Hepatocyte (in vitro differentiated cells): ENCODE data around the gene BAG3. TPM values are rescaled to one million over a fixed set of nuclear protein-coding genes. Genes with fewer than 3 reads are reported as not detected.
"Not testable (repeated sequence)": the region's sequence is repeated elsewhere in the genome, so short reads cannot be mapped to it uniquely, and the experiment has no call there.

Experiments used
- DNase-seq: peaks from one replicate; pipeline ENCODE4 v3.0.0-alpha.2; 2016; ENCODE audit warnings: low spot score
- H2AFZ ChIP-seq: fragments of 200-600 bp; sonication (generic); 2 replicates; pipeline ENCODE4 v1.6.0; 2016; ENCODE audit warnings: antibody characterized with exemption, mild to moderate bottlenecking
- H3K27ac ChIP-seq: fragments of 200-600 bp; sonication (generic); 2 replicates; pipeline ENCODE4 v1.5.1; 2016; ENCODE audit warnings: mild to moderate bottlenecking
- H3K27me3 ChIP-seq: fragments of 200-600 bp; sonication (generic); 2 replicates; pipeline ENCODE4 v1.6.1; 2016
- H3K36me3 ChIP-seq: fragments of 200-600 bp; sonication (generic); replicated peaks from 2 replicates; pipeline ENCODE4 v1.5.1; 2016; ENCODE audit warnings: low read depth; ENCODE audit not compliant: insufficient read depth
- H3K4me1 ChIP-seq: fragments of 200-600 bp; sonication (generic); 2 replicates; pipeline ENCODE4 v1.5.1; 2016; ENCODE audit warnings: mild to moderate bottlenecking, moderate library complexity; ENCODE audit not compliant: insufficient read depth
- H3K4me2 ChIP-seq: fragments of 200-600 bp; sonication (generic); 2 replicates; pipeline ENCODE4 v1.6.0; 2016
- H3K4me3 ChIP-seq: fragments of 200-600 bp; sonication (generic); 2 replicates; pipeline ENCODE4 v1.5.1; 2016; ENCODE audit warnings: mild to moderate bottlenecking
- H3K79me2 ChIP-seq: fragments of 200-600 bp; sonication (generic); 2 replicates; pipeline ENCODE4 v1.6.0; 2017; ENCODE audit warnings: mild to moderate bottlenecking
- H3K9me2 ChIP-seq: fragments of 200-600 bp; sonication (generic); replicated peaks from 2 replicates; pipeline ENCODE4 v1.6.0; 2017; ENCODE audit warnings: mild to moderate bottlenecking; ENCODE audit not compliant: insufficient read depth
- H3K9me3 ChIP-seq: fragments of 200-600 bp; sonication (generic); 2 replicates; pipeline ENCODE4 v1.5.1; 2016; ENCODE audit warnings: low read depth, mild to moderate bottlenecking
- H4K20me1 ChIP-seq: fragments of 200-600 bp; sonication (generic); 2 replicates; pipeline ENCODE4 v1.6.0; 2016; ENCODE audit warnings: mild to moderate bottlenecking; ENCODE audit not compliant: insufficient read depth, poor library complexity, severe bottlenecking
- EZH2 ChIP-seq: fragments of 200-600 bp; sonication (generic); IDR thresholded peaks from 2 replicates; pipeline ENCODE4 v1.6.1; 2016; ENCODE audit warnings: antibody characterized with exemption, mild to moderate bottlenecking, borderline replicate concordance
- EZH2phosphoT487 ChIP-seq: fragments of 200-600 bp; sonication (generic); IDR thresholded peaks from one replicate; pipeline ENCODE4 v1.6.1; 2018; ENCODE audit warnings: antibody characterized with exemption, mild to moderate bottlenecking, low read depth, moderate library complexity; ENCODE audit not compliant: unreplicated experiment, severe bottlenecking
- WGBS: methylation state at CpG from one replicate; pipeline ENCODE4 v1.1.6; 2016; ENCODE audit warnings: low lambda C conversion rate; ENCODE audit errors: missing lambda C conversion rate; 5-methylcytosine and 5-hydroxymethylcytosine counted together
- polyA plus RNA-seq: library from polyadenylated mRNA; unstranded; fragments of >200 nt; fragmentation: Nextera tagmentation; extraction: Ambion mirVana; gene quantifications from 2 replicates; pipeline ENCODE4 v1.2.1, GENCODE V29; 2016
- total RNA-seq: library from RNA; depleted of rRNA; stranded (reverse); fragments of >200 nt; gene quantifications from 2 replicates; pipeline ENCODE4 v1.2.3, GENCODE V29; 2014
- TF ChIP-seq, protein P1 (sequence below): fragments of 200-600 bp; sonication (generic); IDR thresholded peaks from 2 replicates; pipeline ENCODE4 v1.5.1; 2016; ENCODE audit warnings: antibody characterized with exemption, mild to moderate bottlenecking; ENCODE audit not compliant: poor library complexity

The BAG3 gene
- total and polyA plus RNA-seq, 2 experiments from 2014 or later = 18.2 to 67.1 TPM

DNA sequence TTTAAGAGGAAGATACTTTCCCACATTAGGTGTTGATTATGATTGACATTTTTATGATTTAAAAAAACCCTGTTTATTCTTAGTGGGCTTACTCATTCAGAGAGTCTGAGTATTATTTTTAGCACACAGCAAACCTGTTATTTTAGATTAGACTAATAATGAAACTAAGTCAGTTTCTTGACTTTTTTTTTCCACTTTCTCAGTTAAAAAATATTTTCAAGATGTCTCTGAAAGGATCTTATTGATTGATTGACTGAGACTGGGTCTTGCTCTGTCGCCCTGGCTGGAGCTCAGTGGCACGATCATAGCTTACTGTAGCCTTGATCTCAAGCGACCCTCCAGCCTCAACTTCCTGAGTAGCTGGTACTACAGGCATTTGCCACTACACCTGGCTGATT is 54.3 kb downstream of the BAG3 start:
- Histone ChIP-seq H3K4me1 (no peaks in the 10 kb centered on the region), H3K9me3 (no peaks in the 10 kb centered on the region), H3K79me2 (no peaks in the 10 kb centered on the region), H4K20me1 (no peaks in the 10 kb centered on the region), H3K4me3 (no peak overlapping the region), H3K27me3 (no peaks in the 10 kb centered on the region), H3K9me2 (no peaks in the 10 kb centered on the region), H3K36me3 (no peaks in the 10 kb centered on the region), H3K27ac (no peak overlapping the region), H2AFZ (no peak overlapping the region), H3K4me2 (no peak overlapping the region)
- WGBS = 97% methylated on average over 3 of the region's 3 CpGs
- TF ChIP-seq, protein P1, sequence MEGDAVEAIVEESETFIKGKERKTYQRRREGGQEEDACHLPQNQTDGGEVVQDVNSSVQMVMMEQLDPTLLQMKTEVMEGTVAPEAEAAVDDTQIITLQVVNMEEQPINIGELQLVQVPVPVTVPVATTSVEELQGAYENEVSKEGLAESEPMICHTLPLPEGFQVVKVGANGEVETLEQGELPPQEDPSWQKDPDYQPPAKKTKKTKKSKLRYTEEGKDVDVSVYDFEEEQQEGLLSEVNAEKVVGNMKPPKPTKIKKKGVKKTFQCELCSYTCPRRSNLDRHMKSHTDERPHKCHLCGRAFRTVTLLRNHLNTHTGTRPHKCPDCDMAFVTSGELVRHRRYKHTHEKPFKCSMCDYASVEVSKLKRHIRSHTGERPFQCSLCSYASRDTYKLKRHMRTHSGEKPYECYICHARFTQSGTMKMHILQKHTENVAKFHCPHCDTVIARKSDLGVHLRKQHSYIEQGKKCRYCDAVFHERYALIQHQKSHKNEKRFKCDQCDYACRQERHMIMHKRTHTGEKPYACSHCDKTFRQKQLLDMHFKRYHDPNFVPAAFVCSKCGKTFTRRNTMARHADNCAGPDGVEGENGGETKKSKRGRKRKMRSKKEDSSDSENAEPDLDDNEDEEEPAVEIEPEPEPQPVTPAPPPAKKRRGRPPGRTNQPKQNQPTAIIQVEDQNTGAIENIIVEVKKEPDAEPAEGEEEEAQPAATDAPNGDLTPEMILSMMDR = no peak
- TF ChIP-seq EZH2 (no peak), EZH2phosphoT487 (no peak)
- no peak for DNase-seq

DNA sequence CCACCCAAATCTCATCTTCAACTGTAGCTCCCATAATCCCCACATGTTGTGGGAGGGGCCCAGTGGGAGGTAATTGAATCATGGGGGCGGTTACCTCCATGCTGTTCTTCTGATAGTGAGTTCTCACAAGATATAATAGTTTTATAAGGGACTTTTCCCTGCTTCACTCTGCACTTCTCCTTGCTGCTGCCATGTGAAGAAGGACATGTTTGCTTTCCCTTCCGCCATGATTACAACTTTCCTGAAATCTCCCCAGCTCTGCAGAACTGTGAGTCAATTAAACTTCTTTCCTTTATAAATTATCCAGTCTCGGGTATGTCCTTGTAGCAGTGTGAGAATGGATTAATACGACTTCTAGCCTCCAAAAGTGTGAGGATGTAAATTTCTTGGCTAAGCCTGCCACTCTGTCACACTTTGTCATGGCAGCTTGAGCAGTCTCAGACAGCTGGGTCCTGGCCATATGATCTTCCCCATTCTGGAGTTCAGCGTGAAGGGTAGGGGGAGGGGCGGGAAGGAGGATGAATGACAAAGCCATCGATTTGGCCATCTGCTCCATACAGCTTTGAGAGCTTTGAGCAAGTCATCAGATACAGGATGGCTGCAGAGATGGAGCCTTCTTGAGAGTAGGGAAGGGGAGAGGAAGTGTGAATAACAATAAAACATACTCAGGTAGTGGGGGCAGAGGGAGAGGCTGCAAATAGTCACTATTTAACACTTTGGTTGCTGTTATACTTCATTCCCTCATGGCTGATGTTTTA is 55.5 kb downstream of the BAG3 start:
- no peaks in the 10 kb centered on the region for H3K36me3 ChIP-seq
- no peaks in the 10 kb centered on the region for H3K79me2 ChIP-seq
- no peaks in the 10 kb centered on the region for H3K9me2 ChIP-seq
- WGBS = 76% methylated on average over 7 of the region's 7 CpGs
- no peak overlapping the region for H3K4me2 ChIP-seq
- no peak overlapping the region for H3K27ac ChIP-seq
- no peaks in the 10 kb centered on the region for H3K4me1 ChIP-seq
- TF ChIP-seq EZH2phosphoT487 (no peak), EZH2 (no peak)
- TF ChIP-seq, protein P1 = no peak
- no peak overlapping the region for H3K4me3 ChIP-seq
- H3K9me3 ChIP-seq = no peaks in the 10 kb centered on the region
- H2AFZ ChIP-seq = no peak overlapping the region
- H3K27me3 ChIP-seq = no peaks in the 10 kb centered on the region
- no peaks in the 10 kb centered on the region for H4K20me1 ChIP-seq
- no peak for DNase-seq

DNA sequence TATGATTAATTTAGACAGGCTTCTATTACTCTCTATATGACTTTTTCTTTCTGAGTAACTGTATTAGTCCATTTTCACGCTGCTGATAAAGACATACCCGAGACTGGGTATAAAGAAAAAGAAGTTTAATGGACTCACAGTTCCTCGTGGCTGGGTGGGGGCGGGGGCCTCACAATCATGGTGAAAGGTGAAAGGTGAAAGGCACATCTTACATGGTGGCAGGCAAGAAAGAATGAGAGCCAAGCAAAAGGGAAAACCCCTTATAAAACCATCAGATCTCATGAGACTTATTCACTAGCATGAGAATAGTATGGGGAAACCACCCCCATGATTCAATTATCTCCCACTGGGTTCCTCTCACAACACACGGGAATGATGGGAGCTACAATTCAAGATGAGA is 56.2 kb downstream of the BAG3 start:
- H3K4me1 ChIP-seq, H3K36me3 ChIP-seq, H3K4me3 ChIP-seq, H3K27ac ChIP-seq, H4K20me1 ChIP-seq, DNase-seq, H3K9me3 ChIP-seq, H3K9me2 ChIP-seq, H3K79me2 ChIP-seq, H3K27me3 ChIP-seq, H2AFZ ChIP-seq, H3K4me2 ChIP-seq: not testable (repeated sequence)
- 89% methylated on average over 5 of the region's 5 CpGs for WGBS

DNA sequence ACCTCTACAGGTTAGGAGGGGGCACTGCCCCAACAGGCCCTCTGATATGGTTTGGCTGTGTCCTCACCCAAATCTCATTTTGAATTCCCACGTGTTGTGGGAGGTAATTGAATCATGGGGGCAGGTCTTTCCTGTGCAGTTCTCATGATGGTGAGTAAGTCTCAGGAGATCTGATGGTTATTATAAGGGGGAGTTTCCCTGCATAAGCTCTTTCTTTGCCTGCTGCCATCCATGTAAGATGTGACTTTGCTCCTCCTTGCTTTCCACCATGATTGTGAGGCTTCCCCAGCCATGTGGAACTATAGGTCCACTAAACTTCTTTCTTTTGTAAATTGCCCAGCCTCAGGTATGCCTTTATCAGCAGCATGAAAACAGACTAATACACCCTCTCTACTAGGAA is 59.8 kb downstream of the BAG3 start:
- H3K9me2 ChIP-seq, H3K4me3 ChIP-seq, H3K4me2 ChIP-seq, H3K36me3 ChIP-seq, H3K27me3 ChIP-seq, H3K27ac ChIP-seq, H3K4me1 ChIP-seq, H4K20me1 ChIP-seq, DNase-seq, H3K9me3 ChIP-seq, H3K79me2 ChIP-seq, H2AFZ ChIP-seq: not testable (repeated sequence)
- 76% methylated on average over 1 of the region's 1 CpG for WGBS
